Measurements from ENCODE around the gene C22orf23.
"Not testable (repeated sequence)": the region's sequence is repeated elsewhere in the genome, so short reads cannot be mapped to it uniquely, and the experiment has no call there.

C22orf23 gene

DNA sequence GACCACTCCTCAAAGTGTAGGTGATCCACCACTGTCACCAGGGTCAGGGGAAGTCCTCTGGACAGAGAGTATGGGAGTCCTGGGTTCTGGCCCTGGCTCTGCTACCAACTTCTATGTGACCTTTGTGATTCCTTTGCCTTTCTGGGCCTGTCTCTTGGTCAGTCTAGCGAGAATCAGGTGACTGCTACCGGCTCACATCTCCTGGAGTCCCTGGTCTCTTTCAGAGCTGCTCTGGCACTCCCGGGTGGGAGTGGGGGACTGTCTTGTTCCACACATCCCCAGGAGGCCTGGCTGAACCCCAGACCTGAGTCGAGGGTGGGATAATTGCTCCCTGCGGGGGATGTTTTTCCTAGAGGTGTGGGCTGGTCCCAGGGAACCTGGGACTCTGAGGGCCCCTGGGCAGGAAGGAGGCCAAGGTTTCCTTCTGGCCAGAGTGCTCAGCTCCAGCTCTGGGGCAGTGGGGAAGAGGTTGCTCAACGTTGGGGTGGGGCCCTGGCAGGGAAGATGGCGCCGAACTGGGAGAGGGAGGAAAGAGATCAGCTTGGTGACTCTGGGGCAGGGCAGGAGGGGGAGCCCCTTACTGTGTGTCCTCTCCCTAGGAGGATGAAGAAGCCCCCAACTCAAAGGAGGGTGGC lies 28.9 kb upstream of the C22orf23 start:
- DNase-seq (ENCODE audit: low read depth): no peak

DNA sequence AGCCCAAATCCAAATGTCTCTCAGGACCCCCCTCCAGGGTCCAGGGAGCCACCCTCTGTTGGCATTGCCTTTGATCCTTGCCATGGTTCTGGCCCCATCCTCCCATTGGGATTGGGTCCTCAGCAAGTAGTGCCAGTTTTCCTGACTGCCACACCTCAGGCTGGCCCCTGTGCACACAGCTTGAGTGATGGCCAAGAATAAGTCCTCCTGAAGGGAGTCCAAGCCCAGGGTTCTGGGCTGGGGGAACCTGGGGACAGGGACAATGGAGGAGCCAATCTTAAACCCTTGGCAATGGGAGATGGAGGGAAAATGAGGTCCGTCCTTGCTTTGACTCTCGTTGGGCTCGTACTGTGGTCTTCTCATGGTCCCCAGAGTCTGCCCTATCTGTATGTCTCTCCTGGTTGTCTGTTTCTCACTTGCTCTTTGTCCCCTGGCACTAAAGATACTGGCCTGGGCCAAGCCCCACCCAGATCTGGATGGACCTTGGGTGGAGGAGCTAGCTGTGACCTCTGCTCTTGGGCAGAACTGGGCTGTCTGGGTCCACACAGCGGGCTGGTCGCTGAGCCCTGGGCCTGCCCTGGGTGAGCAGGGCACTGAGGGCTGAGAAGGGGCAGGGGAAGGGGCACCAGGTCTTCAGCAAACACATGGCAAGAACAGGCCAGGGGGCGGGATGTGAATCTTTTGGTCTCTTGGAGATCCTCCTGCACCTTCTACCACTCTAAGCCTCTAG lies 28.0 kb upstream of the C22orf23 start:
- DNase-seq (ENCODE audit: low read depth): no peak

DNA sequence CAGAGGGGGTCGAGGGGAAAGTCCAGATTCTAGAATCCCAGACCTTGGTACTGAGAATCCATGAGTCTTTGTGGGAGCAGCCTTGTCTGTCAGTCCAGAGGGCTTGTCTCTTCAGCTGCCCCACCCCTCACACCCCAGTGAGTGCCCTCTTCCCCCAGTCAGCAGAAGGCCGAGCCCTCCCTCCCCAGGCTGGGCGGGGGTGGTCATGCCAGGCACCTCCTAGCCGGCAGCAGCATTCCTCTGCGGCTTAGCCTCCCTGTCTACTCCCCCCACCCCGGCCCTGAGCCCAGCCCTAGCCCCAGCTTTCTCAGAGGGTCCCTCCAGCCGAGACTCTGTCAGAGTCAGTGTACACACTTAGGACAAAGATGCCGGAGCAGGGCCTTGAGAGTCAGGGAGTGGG lies 26.4 kb upstream of the C22orf23 start:
- DNase-seq (ENCODE audit: low read depth): no peak

DNA sequence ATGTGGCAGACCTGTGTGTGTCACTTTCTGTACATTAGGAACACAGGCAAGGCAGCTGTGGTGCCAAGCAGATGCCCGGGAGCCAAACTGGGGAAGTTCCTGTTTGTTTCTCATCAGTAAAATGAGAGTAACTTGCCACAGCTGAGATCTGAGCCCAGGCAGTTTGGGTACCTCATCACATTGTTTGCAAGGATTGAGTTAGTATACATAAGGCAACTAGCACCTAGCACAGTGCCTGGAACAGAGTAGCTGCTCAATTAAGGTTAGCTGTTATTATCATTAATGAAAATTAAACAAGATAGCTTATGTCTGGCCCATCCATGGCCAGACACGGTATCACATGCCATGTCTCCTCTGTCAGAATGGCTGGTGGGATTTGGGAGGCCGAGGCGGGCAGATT lies 23.1 kb upstream of the C22orf23 start:
- DNase-seq (ENCODE audit: low read depth): no peak

DNA sequence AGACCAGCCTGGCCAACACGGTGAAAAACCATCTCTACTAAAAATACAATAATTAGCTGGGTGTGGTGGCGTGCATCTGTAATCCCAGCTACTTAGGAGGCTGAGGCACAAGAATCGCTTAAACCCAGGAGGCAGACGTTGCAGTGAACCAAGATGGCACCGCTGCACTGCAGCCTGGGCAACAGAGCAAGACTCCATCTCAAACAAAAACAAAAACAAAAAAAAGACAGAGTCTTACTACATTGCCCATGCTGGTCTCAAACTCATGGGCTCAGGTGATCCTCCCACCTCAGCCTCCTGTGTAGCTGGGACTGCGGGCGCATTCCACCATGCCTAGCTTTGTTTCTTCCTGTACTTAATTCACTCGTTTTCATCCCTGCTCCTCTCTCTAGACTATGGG lies 22.6 kb upstream of the C22orf23 start:
- not testable (repeated sequence) for DNase-seq (ENCODE audit: low read depth)

DNA sequence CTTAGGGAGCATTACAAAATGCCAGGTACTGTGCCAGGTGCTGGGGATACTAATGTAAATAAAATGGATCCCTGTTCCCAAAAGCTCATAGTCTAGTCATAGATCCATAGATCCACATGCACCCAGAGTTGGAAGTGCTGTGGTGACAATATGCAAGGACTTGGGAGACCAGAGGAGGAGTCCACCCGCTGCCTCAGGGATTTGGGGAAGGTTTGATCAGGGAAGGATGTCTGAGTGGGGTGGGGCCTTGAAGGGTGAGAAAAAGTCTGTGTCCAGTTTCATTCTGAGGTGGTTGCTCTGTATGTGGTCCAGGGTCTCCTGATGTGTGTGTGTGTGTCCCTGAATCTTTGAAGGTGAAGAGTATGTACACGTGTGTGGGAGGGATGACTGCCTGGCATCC lies 21.8 kb upstream of the C22orf23 start:
- DNase-seq (ENCODE audit: low read depth): no peak

DNA sequence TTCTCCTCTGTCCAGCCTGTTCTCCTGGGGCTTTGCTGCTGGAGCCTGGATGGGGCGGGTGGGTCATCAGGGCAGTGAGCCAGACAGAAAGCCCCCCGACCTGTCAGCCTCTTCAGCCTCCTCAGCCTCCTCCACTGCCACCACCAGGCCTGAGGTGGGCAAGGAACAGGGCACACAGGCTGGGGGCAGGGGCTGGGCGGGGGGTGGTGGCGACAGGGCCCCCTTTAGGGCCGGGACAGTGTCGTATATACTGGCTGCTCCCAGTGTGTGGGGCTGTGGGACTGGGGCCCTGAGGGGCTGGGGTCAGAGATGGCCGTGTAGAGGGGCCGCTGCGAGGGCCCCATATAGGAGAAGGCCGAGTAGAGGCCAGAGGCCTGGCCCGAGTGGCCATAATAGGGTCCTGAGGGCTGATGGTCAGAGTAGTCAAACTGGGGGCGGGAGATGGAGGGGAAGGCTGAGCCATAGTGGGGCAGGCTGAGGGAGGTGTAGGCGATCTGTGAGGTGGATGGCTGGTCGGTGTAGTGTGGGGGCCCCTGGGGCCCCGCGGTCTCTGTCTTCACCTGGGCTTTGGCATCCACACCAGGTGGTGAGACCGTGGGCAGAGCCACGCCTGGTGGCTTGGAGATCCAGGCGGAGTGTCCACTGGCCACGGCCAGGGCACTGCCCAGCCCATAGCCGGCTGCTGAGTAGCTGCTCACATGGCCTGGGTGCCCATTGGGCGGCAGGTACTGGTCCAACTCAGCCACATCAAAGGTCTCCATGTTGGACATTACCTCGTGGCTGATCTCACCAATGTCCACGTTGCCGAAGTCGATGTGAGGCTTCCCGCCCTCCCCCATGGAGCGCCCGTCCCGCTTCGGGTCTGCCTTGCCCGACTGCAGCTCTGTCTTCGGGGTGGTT lies 20.1 kb upstream of the C22orf23 start:
- DNase-seq (ENCODE audit: low read depth): no peak

DNA sequence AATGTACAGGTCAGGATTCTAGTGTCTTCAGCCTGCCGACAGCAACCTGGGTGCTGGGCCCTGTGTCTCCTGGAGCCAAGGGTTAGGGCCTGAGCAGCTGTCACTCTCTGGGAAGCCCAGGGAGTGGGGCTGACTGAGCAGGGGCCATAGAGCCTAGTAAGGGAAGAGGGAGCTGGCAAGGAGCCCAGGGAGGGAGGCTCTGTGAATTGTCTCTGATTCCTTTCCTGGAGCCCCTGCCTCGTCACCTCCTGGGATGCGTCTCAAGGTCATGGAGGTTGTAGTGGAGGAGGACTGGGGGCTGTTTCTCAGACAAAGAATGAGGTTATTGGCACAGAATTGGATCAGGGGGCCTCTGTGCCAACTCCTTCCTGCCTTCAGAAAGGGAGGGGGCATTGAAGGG lies 19.1 kb upstream of the C22orf23 start:
- DNase-seq (ENCODE audit: low read depth): no peak

DNA sequence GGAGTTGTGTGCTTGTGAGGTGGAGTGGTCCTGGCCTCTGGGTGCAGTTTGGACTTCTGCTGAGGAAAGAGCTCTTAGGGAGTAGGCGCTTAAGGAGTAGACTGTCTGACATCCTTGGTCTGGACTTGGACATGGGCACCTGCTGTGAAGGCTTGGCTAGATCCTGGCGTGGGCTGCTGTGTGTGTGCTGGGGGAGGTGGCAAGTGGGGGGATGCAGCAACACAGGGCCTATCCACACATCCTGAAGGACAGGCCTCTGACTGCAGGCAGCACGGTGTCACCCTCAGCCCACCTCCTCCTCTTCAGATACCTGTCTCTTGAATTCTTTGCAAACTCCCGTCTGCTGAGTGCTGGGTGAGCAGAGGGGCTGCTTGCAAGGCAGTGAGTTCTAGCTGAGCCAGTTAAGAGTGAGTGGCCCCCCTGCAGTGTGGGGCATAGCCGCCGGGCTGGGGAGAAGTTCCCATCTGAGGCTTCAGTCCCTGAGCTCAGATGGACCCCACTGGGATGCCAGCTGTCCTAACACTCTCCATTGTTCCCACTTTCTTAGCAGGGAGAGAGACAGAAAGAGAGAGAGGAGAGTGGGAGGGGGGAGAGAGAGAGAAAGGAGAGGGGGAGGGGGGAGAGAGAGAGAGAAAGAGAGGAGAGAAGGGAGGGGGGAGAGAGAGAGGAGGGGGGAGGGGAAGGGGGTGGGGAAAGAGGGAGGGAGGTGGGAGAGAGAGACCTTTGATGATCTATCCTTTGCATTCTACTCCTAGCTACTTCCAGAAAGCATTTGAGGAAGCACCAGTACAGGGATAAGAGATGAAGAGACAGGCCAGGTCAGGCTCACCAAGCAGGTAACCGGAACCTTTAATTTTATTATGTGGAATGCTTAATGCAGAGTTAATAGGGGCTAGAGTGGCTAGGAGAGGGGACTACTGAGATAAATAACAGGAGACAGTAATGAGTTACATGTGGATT lies 18.4 kb upstream of the C22orf23 start:
- no peak for DNase-seq (ENCODE audit: low read depth)

DNA sequence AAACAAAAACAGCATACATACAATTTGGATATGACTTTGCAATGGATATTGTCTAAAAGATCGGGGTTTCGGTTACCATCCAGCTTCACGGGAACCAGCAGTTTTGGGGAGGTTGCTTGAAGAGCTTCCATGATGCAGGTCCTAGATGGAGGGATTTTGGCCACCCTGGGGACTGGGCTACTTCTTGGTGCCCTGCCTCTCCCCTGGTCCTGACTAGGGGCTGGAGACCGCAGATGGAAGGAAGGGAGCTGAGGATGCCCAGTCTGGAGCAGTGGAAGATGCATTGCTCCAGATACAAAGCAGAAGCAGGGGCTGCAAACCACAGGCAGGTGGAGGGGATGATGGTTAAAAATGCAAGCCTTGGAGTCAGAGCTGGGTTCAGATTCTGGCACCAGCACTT lies 17.5 kb upstream of the C22orf23 start:
- no peak for DNase-seq (ENCODE audit: low read depth)

DNA sequence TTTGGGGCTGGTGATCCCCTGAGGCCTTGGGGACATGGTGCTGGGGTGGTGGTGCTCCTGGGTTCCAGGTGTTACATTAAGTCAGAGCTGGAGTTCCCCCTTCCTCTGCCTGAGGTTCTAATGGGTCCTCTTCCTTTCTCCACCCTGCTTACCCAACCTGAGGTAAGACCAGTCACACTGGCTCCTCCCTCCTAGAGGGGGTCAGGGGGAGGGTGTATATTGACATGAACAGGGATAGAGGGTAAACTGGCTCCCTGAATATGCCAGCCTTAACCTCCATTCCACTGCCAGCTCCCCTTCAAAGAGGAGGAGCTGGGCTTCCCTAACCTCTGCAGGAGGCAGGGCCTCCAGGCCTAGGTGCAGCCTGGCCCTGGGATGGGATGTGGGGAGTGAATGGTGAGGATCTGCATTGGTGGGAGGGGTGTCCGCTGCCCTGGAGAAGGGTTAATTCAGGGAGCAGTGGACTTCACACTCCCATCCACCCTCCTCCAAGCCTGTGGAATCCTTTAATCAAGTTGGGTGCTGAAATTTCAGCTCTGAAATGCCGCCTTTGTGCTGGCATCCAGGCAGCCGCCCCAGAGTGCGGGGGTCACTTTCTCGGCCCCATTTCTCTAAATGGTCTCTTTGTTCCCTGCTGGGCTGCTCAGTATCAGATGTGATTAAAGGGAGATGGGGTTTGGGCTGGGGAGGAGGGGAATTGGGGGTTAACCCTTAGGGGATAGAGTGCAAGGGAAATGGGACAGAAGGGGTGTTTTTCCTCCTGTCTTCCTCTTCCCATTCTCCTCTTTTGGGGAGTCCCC lies 15.3 kb upstream of the C22orf23 start:
- no peak for DNase-seq (ENCODE audit: low read depth)

DNA sequence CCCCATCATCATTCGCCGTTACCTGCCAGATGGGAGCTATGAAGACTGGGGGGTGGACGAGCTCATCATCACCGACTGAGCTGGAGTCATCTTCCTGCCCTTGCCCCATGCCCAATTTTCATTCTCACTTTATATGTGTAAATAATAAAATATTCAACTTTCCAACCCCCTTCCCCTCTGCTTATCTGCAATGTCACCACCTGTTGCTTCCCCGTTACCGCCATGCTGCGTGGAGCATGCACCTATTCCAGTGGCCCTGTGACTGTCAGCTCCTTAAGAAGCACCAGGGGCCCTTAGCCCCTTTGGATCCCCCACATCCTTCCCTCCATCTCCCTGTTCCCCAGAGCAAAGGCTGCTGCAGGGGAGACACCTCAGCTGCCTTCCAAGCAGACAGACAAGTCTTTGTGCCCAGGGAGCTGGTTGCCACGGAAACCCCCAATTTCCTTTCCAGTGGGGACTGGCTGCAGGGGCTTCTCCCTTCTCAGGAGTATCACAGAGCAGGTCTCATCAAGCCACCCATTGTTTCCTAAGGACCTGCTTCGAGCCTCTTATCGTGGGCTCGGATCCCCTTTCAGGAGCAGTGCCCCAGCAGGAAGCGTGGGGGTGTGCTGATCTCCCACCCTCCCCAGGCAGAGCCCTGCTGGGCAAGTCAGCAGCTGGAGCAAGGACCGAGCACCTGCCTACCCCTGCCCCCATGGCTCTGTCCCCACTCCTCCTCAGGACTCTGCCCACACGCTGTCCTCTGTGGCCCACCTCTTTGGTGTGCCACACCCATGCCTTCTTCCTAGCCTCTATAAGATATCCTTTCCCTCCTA lies 14.4 kb upstream of the C22orf23 start:
- DNase-seq (ENCODE audit: low read depth): no peak

DNA sequence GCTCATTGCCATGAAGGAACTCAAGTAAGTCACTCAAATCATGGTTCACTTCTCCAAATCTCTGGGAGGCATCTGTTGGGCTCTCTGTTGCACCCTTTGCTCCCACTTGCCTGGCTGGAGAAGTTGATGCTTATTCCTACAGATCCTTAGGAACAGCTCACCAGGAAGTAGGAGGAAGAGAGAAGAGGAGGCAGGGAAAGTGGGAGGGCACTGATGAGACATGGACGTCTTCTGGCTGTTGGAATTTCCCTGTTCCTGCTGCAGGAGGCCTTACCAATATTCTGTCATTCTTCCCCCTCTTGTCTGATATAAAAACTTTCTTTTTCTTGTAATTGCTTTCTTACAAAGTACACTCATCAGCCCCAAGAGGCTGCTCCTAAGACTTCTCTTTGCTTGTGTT lies 13.7 kb upstream of the C22orf23 start:
- no peak for DNase-seq (ENCODE audit: low read depth)

DNA sequence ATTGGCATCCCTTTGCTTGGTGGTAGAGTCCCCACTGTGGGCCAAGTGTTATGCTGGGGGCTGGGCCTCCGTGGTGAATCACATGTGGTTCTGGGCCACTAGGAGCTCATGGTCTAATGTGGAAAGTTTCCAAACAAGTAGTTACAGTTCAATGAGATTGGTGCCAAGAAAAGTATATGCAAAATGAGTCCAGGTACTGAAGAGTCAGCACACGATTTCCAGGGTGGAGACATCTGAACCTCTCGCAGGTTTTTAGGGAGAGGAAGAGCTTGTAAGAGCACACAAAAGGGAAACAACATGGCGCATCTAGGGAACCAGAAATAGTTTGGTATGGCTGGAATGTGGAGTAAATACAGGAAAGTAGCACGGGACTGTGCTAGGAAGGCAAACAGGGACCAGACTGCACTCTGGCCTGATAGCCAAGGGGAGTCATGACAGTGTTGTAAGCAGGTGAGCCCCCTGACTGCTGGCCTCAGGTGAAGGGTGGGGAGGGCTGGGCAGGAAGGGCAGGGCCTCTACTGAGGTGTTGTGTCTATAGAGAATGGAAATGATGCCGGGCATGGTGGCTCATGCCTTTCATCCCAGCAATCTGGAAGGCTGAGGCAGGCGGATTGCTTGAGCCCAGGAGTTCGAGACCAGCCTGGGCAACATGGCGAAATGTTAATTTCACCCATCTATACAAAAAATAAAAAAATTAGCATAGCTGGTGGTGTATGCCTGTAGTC lies 12.7 kb upstream of the C22orf23 start:
- DNase-seq (ENCODE audit: low read depth): no peak

DNA sequence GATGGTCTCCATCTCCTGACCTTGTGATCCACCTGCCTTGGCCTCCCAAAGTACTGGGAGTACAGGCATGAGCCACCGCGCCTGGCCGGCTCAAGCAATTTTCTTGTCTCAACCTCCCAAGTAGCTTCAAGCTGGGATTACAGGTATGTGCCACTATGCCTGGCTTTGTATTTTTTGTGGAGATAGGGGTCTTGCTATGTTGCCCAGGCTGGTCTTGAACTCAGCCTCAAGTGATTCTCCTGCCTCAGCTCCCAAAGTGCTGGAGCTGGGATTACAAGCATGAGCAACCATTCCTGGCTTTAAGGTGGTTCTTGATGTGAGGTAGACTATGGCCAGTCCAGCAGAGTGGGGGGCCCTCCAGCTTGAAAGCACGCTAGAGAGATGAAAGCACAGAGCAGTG lies 7.7 kb upstream of the C22orf23 start:
- DNase-seq (ENCODE audit: low read depth): no peak

DNA sequence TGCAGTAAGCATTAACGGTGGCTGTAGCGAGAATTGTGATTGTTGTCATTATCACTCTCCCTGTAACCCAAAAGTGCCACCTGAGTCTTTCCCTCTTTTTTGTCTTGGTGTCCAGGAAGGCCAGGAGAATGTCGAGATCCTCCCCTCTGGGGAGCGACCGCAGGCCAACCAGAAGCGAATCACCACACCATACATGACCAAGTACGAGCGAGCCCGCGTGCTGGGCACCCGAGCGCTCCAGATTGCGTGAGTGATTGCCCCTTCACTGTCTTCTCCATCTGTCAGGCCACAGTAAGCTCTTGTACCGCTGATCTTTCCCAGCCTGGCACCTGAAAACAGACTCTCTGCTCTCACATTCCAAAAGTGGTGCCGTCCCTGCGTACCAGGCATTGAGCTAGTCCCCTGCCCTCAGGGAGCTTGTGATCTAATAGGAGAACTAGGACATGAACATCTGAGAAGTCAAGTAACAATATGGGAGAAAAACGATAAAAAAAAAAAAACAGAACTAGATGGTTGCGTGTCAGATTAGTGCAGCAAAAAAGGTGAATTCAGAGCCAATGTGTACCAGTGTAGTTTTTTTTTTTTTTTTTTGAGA lies 5.9 kb upstream of the C22orf23 start:
- DNase-seq (ENCODE audit: low read depth): no peak

DNA sequence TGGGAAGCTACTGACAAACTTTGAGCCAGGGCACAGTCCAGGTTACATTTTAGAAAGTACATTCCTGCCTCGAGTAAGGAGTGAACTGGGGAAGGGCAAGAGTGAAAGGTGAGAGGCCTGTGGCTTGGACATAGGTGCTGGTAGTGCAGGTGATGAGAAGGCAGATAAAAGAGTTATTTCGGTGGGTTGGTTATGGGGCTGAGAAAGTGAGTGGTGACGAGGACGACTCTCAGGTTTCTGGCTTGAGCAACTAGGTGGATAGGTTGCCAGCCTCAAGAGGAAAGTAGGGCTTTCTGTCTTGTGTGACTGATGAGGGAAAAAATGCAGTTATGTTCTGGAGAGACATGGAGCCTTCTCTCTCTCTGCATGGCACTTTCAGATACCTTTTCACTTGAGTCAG lies 3.8 kb upstream of the C22orf23 start:
- no peak for DNase-seq (ENCODE audit: low read depth)

DNA sequence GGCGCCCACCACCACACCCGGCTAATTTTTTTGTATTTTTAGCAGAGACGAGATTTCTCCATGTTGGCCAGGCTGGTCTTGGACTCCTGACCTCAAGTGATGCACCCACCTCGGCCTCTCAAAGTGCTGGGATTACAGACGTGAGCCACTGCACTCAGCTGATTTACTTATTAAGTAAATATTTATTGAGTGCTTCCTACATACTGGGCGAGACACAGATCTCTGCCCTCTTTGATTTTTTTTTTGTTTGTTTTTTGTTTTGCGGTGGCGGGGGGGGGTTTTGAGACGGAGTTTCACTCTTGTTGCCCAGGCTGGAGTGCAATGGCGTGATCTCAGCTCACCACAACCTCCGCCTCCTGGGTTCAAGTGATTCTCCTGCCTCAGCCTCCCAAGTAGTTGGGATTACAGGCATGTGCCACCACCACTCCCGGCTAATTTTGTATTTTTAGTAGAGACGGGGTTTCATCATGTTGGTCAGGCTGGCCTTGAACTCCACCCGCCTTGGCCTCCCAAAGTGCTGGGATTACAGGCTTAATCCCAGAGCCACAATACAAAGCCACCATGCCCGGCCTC lies 2.5 kb upstream of the C22orf23 start:
- not testable (repeated sequence) for DNase-seq (ENCODE audit: low read depth)

DNA sequence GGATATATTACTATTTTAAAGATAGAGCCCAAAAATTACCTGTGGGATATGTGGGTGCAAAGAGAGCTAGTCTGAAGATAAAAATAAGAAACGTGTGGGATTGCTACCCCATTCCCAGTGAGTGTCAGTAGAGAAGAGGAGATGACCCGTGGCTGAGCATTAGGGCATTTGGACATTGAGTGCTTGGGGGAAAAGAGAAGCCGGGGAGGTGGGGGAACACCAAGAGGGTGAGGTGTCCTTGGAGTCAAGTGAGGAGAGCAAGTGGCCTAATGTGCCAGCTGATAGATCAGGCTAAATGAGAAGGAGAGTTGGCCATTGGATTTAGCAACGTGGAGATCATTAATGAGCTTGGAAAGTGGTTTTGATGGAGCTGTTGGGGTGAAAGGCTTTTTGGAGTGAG lies 1.3 kb upstream of the C22orf23 start:
- DNase-seq (ENCODE audit: low read depth): no peak

All from CMK (cell line).